Activated gamma-delta T cell treated with Interleukin-2 at 50 U/mL for 16 hours (primary cell): ENCODE data around the gene SPATS2L.
A peak's percentile ranks its signal among the peaks of the same experiment; 100 is the strongest.

Experiments used
- DNase-seq: peaks from one replicate; pipeline ENCODE4 v3.0.0-alpha.2; 2020

Gene SPATS2L

GRCh38 chr2:200352636-200353035 is 46.1 kb downstream of the SPATS2L start:
- no peak for DNase-seq

- no peak for DNase-seq
Measured at GRCh38 chr2:200353120-200353519, 46.6 kb downstream of the SPATS2L start.

DNA sequence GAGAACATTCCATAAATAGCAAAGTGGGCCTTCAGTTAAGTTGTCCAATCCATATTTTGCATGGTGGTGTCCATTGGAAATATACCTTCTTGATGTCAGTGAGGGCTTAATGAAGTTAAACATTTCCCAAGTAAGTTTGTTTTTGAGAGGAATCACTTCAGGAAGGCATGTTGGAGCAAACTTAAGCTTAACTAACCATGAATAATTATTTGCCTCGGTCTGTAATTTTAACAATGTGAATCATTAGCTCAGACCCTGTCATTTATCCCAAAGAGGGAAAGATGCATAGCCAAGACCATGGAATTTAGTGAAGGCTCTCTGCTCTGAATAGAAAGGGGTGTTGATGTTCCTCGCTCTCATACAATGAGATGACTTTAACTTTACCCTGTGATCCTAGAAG is 47.4 kb downstream of the SPATS2L start:
- no peak for DNase-seq

DNA sequence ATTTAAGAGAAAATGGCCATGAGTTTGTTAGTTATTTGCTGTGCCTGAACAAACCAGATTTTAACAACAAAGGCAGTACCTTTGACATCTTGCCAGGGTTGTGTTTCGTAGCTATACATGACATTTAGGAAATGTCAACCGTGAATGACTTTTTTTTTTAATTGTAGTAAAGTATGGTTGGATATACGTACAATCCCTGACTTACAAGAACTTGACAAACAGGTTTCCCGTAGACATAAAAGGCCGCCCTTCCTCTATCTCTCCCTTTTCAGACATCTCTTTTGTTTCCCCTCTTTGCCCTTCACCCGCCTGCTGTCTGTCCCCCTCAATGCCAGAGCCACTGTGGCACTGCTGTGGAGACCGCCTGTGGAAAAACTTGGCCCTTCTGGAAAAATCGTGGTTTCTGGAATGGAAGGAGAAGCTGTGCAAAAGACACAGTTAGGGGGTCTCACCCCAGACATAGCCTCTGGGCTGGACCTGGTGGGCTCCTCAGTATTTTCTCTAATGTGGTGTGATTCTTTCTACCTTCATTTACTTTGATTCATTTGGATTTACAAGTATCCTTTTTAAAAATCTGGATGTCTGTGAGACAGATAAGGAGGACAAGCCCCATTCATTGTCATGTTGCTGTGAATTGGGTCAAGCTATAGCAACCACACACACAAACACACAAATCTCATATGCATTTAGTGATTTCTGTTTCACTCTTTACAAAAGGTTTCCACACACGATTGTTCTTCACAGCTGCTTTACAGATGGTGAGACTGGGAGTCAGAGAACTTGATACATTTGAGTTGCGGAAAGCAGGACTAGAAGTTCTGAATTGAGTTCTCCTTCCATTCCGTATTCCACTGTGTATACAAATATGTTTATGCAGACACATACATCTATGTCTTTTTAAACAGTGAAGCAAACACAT is 48.6 kb downstream of the SPATS2L start:
- DNase-seq = no peak

- no peak for DNase-seq
Measured at GRCh38 chr2:200356321-200356720, 49.8 kb downstream of the SPATS2L start.

- DNase-seq = no peak
Measured at GRCh38 chr2:200356857-200357384, 50.4 kb downstream of the SPATS2L start.

DNA sequence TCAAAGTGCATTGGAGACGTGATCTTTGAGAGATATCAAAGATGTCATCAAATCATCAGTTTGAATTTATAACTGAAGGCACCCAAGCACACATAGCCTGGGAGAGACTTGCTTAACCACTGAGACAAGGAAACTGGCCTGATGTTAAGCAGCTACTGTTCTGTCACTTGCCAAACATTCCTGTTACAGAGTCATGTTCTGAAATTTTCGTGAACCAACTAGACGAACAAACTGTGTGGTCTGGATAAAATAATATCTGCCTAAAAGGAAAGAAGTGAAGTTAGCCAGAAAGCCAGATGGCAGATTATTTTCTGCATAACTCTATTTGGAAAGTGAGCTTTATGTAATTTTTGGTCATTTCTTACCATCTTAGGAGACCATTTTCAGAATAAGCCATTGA is 51.4 kb downstream of the SPATS2L start:
- DNase-seq = no peak

DNA sequence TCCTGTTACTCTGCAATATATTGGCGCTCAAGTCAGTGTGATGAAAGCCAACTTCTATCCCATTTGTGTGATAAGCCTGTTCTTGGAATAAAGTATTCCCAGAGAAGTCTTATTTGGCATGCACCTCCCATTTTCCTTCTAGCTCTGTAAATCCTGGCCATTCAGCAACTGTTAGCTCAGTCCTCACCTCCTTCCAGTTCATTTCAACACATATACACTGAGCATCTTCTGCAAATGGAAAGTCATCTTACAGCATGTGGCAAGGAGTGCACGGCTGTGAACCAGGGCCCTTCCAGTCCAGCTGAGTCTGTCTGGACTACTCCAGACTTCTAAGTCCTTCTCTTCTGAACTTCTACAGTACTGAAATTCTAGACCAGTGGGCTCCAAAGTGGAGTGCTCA is 53.1 kb downstream of the SPATS2L start:
- DNase-seq = no peak

DNA sequence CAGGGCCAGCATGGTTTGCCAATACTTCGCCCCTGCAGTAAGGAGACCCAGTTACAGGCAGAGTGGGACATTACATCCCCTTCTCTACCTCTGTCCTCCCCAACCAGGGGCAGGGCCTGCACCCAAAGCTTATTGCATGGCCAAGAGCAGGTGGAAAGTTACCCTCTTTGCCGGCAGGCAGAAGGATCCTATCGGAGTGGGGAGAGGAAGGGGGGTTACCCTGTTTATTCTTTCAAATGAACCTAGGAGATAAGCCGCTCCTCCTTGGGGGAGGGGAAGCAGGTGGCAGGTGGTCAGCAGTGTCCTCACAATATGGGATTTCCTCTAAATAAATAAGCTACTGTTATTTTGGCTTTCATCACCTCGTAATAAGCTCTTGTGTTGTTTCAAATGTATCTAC is 53.9 kb downstream of the SPATS2L start:
- no peak for DNase-seq

DNA sequence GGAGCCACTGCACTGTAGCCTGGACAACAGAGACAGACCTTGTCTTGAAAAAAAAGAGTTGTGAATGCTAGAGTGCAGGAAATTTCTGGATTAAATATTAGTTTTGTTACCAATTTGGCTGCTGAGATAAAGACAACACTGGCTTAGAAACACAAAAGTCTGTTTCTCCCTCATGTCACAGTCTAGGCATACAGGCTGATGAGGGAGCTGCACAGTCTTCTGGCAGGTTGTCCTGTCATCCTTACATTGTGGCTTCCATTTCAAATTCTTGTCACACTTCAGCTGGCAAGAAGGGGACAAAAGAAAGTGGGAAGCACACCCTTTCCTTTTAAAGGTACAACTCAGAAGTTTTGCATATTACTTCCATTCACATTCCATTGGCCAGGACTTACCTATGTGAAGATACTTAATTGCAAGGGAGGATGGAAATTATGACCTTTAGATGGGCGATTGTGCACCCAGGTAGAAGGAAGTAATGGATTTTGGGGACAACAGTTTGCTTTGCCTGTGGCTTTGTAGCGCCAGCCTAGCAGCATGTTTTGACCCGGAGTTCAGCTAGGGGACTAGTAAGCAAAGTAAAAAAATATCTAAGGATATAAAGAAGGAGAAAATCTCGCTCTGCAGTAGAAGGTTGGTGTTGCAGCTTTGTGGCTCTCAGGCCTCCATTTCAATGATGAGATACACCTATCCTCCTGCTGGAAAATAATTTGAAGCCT is 55.9 kb downstream of the SPATS2L start:
- DNase-seq = no peak

- no peak for DNase-seq
Measured at GRCh38 chr2:200363279-200363678, 56.8 kb downstream of the SPATS2L start.

DNA sequence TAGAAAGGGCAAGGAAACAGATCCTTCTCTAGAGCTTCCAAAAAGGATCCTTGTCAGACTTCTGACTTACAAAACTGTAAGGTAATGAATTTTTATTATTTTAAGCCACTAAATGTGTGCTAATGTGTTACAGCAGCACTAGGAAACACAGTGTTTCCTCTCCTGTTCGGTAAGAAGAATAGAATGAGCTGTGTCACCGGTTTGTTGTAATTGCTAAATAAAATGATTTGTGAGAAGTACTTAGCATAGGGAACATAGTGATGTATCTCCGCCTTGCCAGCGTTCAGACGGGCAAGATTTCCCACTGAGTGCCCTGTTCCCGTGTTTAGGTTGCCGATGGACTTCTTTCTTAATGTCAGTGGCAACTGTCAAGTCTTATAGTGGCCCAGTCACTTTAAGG is 57.6 kb downstream of the SPATS2L start:
- no peak for DNase-seq

DNA sequence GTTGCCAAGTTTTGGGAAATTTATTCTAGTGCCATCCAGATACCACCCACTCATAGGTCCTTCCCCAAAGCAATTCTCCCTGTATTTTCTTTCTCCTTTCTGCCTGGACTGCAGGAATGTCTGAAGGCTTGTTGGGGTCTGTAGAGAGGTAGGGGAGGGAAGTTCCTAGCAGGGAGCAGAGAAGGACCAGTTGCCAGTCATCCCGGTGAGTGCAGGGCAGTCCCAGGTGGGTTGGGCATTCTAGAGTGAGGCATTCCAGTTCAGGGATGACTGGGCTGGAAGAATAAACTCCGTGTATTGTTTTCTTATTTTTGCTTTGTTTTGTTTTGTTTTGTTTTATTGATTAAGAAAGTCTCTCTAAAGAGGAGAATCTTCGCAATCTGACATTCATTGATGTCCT is 58.1 kb downstream of the SPATS2L start:
- no peak for DNase-seq

GRCh38 chr2:200365209-200365608 is 58.7 kb downstream of the SPATS2L start:
- DNase-seq = no peak

DNA sequence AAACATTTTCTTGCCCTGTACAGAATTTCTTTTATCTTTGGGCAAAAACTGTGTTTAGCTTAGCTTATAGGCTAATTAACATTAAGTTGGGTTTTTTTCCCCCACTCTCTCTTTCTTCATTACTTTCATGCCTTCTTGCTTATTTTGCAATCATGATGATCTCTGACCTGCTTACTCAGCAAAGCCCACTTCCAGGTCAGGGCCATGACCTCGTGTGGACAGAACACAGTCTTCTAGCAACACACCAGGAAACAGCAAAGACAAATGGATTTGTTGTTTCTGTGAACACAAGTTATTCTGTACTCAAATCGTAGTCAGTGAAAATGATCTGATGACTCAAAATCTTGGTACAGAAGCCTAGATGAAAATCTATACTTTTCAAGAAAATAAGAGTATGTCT is 60.7 kb downstream of the SPATS2L start:
- DNase-seq = no peak

GRCh38 chr2:200369886-200370285 is 63.4 kb downstream of the SPATS2L start:
- no peak for DNase-seq

DNA sequence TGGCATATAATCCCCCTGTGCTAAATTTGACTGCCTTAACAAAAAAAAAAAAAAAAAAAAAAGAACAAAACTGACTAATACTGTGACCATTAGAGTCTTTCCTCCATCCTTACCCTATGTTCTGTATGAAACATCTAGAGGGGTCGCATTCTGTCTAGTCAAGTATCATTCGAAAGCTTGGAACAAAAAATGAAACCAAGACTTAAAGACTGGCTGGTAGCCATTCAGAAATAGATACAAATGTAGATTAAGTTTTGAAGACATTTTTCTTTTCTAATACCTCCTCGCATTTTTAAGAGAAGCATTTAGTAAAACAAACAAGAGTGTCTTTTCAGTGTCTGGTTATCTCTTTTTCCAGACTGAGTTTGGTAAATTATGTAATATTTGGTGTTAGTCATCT is 66.7 kb downstream of the SPATS2L start:
- DNase-seq = no peak

DNA sequence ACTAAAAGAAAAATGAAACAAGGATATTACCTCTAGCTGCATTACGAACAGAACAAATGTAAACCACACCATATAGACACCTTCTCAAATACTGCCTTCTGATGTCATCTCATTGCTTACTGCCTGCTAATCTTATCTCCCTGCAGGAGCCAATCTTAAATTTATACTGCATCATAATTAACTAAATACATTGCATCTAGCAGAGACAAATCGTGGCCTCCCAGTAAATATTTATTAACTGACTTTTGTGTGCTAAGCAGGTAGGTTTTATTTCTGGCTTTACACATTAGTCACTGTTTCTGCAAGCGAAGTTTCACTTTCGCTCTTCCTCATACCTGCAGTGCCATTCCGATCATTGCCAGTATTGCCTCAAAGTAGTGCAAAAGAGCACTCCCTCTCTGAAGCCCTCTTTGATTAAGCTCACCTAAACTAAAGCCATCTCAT is 67.5 kb downstream of the SPATS2L start:
- DNase-seq = peak; percentile 14

DNA sequence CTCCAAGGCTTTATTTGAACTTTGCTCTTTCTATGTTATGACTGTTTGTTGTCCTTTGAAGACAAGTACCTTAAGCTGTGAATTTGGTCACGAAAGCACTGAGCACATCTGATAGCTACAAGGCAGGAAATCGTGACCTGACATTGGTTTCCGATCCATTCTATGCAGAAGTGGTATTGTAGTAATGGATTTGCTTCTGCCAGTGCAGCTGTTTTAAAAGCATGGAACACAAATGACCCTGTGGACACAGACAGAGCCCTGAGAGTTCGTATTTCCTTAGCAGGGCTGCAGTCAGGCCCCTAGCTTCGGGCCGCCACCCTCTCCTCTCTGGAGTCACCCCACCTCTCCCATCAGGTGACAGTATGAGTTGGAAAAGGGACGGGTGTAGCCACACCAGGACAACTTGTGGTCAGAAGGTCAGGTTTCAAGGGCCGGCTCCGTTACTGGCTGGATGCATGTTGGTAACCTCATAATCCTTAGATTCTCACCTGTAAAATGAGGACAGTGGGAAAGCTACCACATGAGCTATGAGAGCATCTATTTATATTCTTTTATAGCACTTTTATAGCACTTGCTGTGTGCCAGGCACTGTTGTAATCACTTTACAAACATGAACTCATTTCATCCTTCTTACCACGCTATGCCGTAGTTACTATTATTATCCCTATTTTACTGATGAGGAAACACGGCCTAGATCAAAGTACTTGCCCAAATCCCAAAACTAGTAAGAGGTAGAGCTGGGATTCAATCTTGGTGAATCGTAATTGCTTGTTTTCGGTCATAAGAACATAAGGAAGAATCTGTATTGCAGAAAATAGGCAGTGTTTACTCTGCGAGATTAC is 70.2 kb downstream of the SPATS2L start:
- peak; percentile 16 for DNase-seq

GRCh38 chr2:200377355-200378336 is 71.2 kb downstream of the SPATS2L start:
- DNase-seq = no peak

GRCh38 chr2:200378652-200379290 is 72.3 kb downstream of the SPATS2L start:
- DNase-seq = no peak
